ENCODE data around the gene SMIM35.

GRCh38 chr11:118112711-118113430 is 26.1 kb upstream of the SMIM35 start:
- no peak for TF ChIP-seq CTCF (IDR thresholded peaks at IDR 0.05 in 4 of 5, conservative IDR thresholded peaks at IDR 0.05 in 1 of 5)
- no peak for TF ChIP-seq POLR2A (IDR thresholded peaks at IDR 0.05)

All from gastrocnemius medialis (tissue), 4 donors.